ENCODE measurements around the gene ARL5C.
"Not testable (repeated sequence)": the region's sequence is repeated elsewhere in the genome, so short reads cannot be mapped to it uniquely, and the experiment has no call there.

The ARL5C gene

GRCh38 chr17:39139161-39139511, 26.8 kb downstream of the ARL5C start:
- no peak for DNase-seq

DNA sequence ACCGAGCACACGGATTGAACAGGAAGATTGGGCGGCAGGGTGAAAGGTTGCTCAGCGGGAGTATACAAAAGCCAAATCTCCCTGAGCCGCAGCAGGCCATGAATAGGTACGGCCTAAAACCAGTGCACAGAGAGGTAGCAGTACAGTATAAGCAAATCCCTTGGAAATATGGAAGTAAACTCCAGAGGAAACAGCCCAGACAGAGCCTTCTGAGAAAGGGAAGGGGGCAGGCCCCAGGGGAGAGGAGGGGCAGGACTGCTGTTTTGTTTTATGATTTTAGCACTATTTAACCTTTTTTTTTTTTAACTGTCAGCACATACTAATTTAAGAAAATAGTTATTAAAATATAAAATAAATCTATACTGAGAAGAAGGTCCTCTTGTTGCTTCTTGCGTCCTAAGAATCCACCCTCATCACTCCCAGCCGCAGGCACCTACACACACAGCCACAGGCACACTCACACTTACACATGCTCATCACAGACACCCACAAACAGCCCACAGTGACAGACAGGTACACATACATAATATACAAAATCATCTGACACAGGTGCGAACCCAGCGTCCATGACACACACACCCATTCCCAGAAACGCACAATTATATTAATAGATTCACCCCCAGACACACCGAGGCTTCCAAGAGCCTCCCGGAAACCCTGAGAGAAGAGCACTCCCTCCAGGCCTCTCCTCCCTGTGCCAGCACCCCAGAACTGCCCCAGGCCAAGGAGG, 27.4 kb downstream of the ARL5C start:
- no peak for DNase-seq

DNA sequence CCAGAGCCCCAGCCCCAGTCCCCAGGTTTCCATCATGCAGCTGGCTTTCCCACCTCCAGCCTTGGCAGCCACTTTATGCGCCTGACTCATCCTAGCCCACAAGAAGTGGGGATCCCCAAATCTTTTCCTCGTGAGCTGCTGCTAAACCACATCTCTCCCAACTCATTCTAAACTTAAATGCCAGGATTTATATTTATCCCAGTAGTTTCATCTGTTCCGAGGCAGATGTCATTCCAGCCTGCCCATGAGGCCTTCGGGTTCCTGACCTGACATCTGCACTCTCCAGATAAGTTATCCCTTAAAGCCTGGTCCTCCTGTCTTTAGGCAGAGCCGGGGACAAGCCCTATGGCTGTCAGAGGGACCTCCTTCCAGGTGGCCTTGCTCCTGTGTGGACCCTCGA, 31.1 kb downstream of the ARL5C start:
- no peak for DNase-seq

GRCh38 chr17:39132192-39132610, 33.8 kb downstream of the ARL5C start:
- DNase-seq = no peak

- no peak for DNase-seq
These were observed 34.3 kb downstream of the ARL5C start for GRCh38 chr17:39131616-39132015.

DNA sequence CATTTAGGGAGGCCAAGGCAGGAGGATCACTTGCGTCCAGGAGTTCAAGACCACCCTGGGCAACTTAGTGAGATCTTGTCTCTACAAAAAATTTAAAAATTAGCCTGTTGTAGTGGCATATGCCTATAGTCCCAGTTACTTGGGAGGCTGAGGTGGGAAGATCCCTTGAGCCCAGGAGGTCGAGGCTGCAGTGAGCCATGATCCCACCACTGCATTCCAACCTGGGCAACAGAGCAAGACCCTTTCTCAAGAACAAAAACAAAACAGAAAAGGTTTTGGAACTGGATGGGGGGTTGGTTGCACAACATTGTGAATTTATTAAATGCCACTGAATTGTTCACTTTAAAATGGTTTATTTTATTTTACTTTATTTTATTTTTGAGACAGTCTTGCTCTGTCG, 35.8 kb downstream of the ARL5C start:
- no peak for DNase-seq

- DNase-seq = not testable (repeated sequence)
These were observed 36.4 kb downstream of the ARL5C start for GRCh38 chr17:39129544-39129943.

DNA sequence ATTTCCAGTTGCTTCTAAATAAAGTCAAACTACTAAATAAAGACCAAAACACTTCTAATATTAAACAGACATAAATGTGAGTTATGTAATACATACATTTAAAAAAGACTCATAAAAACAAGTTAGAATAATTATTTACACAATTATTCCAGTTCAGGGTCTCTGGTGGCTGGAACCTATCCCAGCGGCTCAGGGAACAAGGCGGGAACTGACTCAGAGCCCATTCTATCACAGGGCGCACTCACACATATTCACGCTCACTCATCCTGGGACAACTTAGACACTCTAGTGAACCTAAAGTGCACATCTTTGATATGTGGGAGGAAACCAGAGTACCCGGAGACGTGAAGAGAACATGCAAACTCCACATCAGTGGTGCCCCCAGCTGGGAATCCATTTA, 39.5 kb downstream of the ARL5C start:
- no peak for DNase-seq

GRCh38 chr17:39125143-39125875, 40.7 kb downstream of the ARL5C start:
- no peak for DNase-seq

DNA sequence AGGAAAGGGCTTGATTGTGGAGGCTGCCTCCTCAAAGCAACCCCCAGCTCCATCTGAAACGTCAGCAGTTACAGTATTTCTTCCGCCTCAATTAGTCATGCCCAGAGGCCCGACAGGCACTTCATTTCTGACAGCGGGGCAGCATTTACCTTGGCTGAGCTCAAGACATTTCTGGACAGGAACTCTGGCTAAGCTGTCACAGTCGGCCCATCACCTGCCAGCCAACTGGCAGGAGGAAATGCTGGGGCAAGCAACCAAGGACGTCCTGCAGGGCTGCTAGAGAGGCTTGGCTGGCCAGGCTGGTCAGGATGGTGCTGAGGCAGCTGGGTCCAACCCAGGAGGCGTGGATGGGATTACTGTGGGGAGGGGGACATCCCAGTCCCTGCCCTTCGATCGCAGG, 42.3 kb downstream of the ARL5C start:
- no peak for DNase-seq

GRCh38 chr17:39122991-39123390, 43.0 kb downstream of the ARL5C start:
- no peak for DNase-seq

- DNase-seq = not testable (repeated sequence)
These were observed 44.0 kb downstream of the ARL5C start for GRCh38 chr17:39121919-39122318.

- DNase-seq = no peak
These were observed 47.1 kb downstream of the ARL5C start for GRCh38 chr17:39118674-39119419.

- no peak for DNase-seq
These were observed 49.7 kb downstream of the ARL5C start for GRCh38 chr17:39116224-39116623.

- no peak for DNase-seq
These were observed 50.8 kb downstream of the ARL5C start for GRCh38 chr17:39115135-39115534.

DNA sequence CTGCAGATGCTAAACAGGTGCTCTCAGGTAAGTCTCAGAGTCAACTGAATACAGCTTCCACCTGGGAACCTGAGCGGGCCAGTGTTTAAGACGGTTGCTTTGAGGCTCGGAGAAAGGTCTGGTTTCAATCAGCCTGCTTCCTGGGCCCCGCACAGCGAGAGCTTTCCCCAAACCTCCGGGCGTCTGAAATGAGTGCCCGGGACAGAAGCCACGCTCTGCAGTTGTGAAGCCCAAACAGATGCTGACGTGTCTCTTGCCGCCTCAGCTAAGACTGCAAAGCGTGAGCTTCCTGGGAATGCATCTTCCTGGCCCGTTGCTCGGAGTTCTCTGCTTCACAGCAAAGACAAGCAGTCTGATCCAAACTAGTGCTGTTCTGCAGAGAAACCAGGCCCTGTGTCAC, 51.2 kb downstream of the ARL5C start:
- DNase-seq = no peak

DNA sequence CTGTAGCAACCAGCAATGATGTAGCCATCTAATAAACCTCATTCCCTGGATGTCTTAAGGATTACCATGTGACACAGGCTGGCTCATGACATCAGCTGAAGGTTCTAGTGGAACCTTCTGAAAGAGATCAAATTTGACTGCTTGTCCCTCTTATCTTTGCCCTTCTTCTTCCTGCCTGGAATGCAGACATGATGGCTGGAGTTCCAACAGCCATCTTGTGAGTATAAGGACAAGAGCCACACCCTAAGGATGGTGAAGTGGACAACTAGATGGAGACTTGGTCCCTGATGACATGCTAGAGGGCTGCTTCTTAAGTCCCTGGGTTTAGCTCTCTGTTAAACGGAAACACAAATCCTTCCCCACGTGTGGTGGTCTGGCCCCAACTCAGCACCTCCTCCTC, 52.1 kb downstream of the ARL5C start:
- no peak for DNase-seq

DNA sequence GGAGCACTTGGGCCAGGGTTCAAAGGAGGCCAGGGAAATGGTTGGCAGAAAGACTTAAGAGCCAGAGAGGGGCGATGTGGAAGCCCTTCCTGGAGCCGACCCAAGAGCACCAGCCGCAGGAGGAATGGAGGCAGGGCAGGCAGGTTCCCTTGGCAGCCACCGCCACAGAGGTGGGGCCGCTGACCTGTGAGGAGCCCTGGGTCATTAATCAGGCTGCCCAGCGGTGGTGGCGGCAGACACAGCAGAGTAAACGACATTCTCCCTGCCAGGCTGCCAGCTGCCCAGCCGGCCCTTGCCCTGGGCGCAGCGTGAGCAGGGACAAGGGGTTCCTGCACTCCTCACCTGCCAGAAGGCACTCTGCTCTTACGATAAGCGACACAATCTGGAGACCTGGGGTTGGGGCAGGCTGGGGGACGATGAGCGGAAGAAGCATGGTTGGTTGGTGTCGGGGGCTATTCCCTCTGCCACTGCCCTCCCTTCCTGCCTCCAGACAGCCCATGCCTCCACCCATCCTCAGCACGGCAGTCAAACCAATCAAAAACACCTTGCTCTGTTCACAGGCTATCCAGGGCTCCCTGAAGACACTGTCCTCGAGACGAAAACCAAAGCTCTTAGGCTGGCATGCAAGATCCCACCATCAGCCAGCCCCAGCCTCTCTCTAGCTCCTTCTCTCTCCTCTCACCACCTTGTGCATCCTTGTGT, 55.4 kb downstream of the ARL5C start:
- DNase-seq = no peak

- no peak for DNase-seq
These were observed 57.2 kb downstream of the ARL5C start for GRCh38 chr17:39108461-39109375.

DNA sequence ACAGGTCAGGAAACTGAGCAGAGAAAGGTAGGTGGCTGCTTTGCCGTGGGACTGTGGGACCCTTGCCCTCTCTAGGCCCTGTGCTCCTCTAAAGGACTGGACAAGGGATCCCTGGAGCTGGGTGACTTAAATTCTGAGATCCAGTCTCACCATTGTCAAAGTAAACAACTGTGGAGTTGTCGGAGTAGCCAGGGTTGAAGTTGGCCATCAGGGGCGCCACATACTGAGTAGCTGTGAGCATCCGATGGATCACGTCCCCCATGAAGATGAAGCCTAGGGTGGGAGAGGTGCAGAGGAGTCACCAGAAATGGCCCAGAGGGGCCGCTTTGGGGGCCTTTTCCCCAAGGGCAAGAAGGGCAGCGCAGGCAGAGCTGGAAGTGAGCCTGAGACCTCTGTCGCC, 58.0 kb downstream of the ARL5C start:
- no peak for DNase-seq

- DNase-seq = no peak
These were observed 58.8 kb downstream of the ARL5C start for GRCh38 chr17:39107155-39107554.

All from activated CD4-positive, alpha-beta T cell treated with anti-CD3 and anti-CD28 coated beads, Interleukin-2, amount 50 U/mL, for 4 hours (primary cell).